Fibroblast of lung (primary cell): ENCODE results near the gene TRIM54. TPM values are rescaled to one million over a fixed set of nuclear protein-coding genes. Genes with fewer than 3 reads are reported as not detected.

Source experiments
- DNase-seq, 2 donors: peaks; one replicate each; pipeline versions ENCODE4 v3.0.0 to v3.0.0-alpha.2; 2010; ENCODE audit warnings: low read depth in 2 of 2
- H2AFZ ChIP-seq: 2 replicates; pipeline ENCODE4 v1.5.1; 2012; ENCODE audit warnings: low read length, control low read depth, inconsistent platforms
- H3K27ac ChIP-seq: 2 replicates; pipeline ENCODE4 v1.5.1; 2011; ENCODE audit warnings: low read length, control low read depth; ENCODE audit not compliant: insufficient read depth
- H3K27me3 ChIP-seq: 2 replicates; pipeline ENCODE4 v1.5.1; 2011; ENCODE audit warnings: mild to moderate bottlenecking, low read length; ENCODE audit not compliant: control insufficient read depth, insufficient read depth
- H3K36me3 ChIP-seq: 2 replicates; pipeline ENCODE4 v1.5.1; 2011; ENCODE audit warnings: low read length; ENCODE audit not compliant: control insufficient read depth, insufficient read depth
- H3K4me1 ChIP-seq: 2 replicates; pipeline ENCODE4 v1.5.1; 2011; ENCODE audit warnings: low read length; ENCODE audit not compliant: control insufficient read depth, insufficient read depth; ENCODE audit errors: extremely low read depth
- H3K4me2 ChIP-seq: 2 replicates; pipeline ENCODE4 v1.5.1; 2011; ENCODE audit warnings: low read length, control low read depth; ENCODE audit not compliant: insufficient read depth; ENCODE audit errors: extremely low read depth
- H3K4me3 ChIP-seq, 4 experiments: fragments of 200-600 bp in 1 of 4; sonication (generic) in 1 of 4; replicated peaks in 1 of 4; 2 replicates each; pipeline ENCODE4 v1.5.1; 2011 to 2016; ENCODE audit warnings: low read length in 4 of 4, low read depth in 3 of 4, mild to moderate bottlenecking in 3 of 4, control low read depth in 2 of 4, inconsistent platforms in 1 of 4, mixed read lengths in 1 of 4; ENCODE audit not compliant: insufficient read depth in 1 of 4; ENCODE audit errors: control extremely low read depth in 1 of 4
- H3K79me2 ChIP-seq: 2 replicates; pipeline ENCODE4 v1.5.1; 2012; ENCODE audit warnings: mild to moderate bottlenecking, low read length, inconsistent platforms; ENCODE audit not compliant: control insufficient read depth, insufficient read depth
- H3K9ac ChIP-seq: 2 replicates; pipeline ENCODE4 v1.5.1; 2011; ENCODE audit warnings: mild to moderate bottlenecking, low read length, control low read depth; ENCODE audit not compliant: insufficient read depth
- H3K9me3 ChIP-seq: 2 replicates; pipeline ENCODE4 v1.5.1; 2012; ENCODE audit warnings: low read depth, low read length; ENCODE audit not compliant: control insufficient read depth, insufficient read depth
- H4K20me1 ChIP-seq: 2 replicates; pipeline ENCODE4 v1.5.1; 2011; ENCODE audit warnings: low read length; ENCODE audit not compliant: control insufficient read depth, insufficient read depth; ENCODE audit errors: extremely low read depth
- EZH2 ChIP-seq: IDR thresholded peaks from 2 replicates; pipeline ENCODE4 v1.5.1; 2012; ENCODE audit warnings: low read length, control low read depth, mild to moderate bottlenecking; ENCODE audit errors: missing control alignments
- polyA plus RNA-seq, 2 donors: library from polyadenylated mRNA; depleted of rRNA in 1 of 2; stranded (reverse) in 1 of 2; unstranded in 1 of 2; fragments of >200 nt; gene quantifications; 2 replicates each; pipeline ENCODE4 v1.2.1, GENCODE V29; 2011 to 2012; ENCODE audit warnings: missing spikeins in 1 of 2
- total RNA-seq: library from RNA; depleted of rRNA; stranded (reverse); fragments of >200 nt; gene quantifications from 2 replicates; pipeline ENCODE4 v1.2.1, GENCODE V29; 2014
- TF ChIP-seq, protein P1 (sequence below), 2 donors: IDR thresholded peaks in 1 of 2; conservative IDR thresholded peaks in 1 of 2; 1 replicate in 1 of 2; 2 replicates in 1 of 2; pipeline ENCODE4 v1.5.1; 2011 to 2012; ENCODE audit warnings: low read length in 2 of 2, control low read depth in 1 of 2, inconsistent platforms in 1 of 2, low read depth in 1 of 2, mild to moderate bottlenecking in 1 of 2

TRIM54 gene
- total and polyA plus RNA-seq, 2 donors (not counting 1 experiment from before 2014, with no cell fraction given): 0.17 TPM; not detected in 1

DNA sequence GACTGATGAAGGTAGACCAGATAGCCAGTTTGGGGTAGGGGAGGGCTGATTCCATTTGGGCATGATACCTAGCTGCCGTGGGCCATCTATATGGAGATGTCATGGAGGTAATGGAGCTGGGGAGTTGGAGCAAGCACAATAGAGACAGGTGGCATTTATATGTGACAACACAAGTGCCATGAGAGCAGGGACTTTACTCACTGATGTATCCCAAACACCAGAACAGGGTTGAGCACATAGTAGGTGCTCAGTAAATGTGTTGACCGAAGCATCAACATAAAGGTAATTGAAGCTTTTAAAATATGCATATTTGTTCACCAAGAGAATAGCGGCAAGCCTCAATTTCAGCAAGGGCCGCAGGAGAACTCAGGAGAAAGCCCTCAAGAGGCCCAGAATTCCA is 34.3 kb upstream of the TRIM54 start:
- TF ChIP-seq, protein P1, sequence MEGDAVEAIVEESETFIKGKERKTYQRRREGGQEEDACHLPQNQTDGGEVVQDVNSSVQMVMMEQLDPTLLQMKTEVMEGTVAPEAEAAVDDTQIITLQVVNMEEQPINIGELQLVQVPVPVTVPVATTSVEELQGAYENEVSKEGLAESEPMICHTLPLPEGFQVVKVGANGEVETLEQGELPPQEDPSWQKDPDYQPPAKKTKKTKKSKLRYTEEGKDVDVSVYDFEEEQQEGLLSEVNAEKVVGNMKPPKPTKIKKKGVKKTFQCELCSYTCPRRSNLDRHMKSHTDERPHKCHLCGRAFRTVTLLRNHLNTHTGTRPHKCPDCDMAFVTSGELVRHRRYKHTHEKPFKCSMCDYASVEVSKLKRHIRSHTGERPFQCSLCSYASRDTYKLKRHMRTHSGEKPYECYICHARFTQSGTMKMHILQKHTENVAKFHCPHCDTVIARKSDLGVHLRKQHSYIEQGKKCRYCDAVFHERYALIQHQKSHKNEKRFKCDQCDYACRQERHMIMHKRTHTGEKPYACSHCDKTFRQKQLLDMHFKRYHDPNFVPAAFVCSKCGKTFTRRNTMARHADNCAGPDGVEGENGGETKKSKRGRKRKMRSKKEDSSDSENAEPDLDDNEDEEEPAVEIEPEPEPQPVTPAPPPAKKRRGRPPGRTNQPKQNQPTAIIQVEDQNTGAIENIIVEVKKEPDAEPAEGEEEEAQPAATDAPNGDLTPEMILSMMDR (conservative IDR thresholded peaks at IDR 0.05 in 1 of 2, IDR thresholded peaks at IDR 0.05 in 1 of 2; ENCODE audit: low read depth in 1 of 2, low read length in 2 of 2): no peak
- no peak for TF ChIP-seq EZH2
- Histone ChIP-seq H3K79me2 (no peaks in the 10 kb centered on the region), H3K27ac (no peak overlapping the region), H4K20me1 (no peaks in the 10 kb centered on the region), H3K27me3 (no peaks in the 10 kb centered on the region), H2AFZ (no peak overlapping the region), H3K9me3 (no peaks in the 10 kb centered on the region), H3K4me1 (no peaks in the 10 kb centered on the region), H3K4me3 (no peak overlapping the region), H3K4me2 (no peak overlapping the region), H3K36me3 (peaks cover 9% of the 10 kb centered on the region), H3K9ac (no peak overlapping the region)
- no peak for DNase-seq

DNA sequence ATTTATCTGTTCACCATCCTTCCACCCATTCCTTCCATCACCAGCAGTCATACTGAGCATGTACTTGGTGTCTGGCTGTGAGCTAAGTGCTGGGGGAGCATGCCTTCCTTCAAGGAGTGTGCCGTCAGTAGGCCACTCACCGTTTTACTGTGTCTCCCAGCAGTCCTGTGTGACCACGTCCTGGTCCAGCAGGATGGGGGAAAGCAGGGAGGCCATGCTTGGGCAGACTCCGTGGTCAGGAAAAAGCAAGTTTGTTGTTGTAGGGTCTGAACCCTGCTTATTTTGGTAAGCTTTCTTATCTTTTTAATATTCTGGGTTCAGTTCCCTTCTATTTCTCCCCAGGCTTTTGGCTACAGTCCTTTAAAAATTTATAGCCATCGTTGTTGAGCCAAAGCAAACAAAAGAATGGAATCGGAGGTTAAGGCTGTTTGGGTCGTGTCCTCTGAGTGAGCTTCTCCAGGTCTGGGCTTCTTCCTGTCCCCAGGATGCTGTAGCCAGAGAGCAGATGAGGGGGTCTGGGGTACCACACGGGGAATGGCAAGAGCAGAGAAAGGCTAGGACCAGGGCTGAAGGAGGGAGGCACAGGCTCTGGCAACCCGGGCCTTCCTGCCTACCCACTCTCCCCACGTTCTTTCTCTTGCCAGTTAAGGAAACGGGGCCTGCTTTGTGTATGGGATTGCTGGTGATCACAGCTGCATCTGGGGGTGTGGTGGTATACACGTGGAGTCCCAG is 32.9 kb upstream of the TRIM54 start:
- H3K79me2 ChIP-seq: no peaks in the 10 kb centered on the region
- no peak overlapping the region for H3K9ac ChIP-seq
- H3K36me3 ChIP-seq: peaks cover 2% of the 10 kb centered on the region
- H2AFZ ChIP-seq: no peak overlapping the region
- H3K4me1 ChIP-seq: no peaks in the 10 kb centered on the region
- no peak overlapping the region for H3K4me3 ChIP-seq
- H3K9me3 ChIP-seq: no peaks in the 10 kb centered on the region
- H3K27ac ChIP-seq: no peak overlapping the region
- no peaks in the 10 kb centered on the region for H3K27me3 ChIP-seq
- no peak overlapping the region for H3K4me2 ChIP-seq
- DNase-seq: peak in 1 of 2 donors; percentile 36
- TF ChIP-seq, protein P1 (conservative IDR thresholded peaks at IDR 0.05 in 1 of 2, IDR thresholded peaks at IDR 0.05 in 1 of 2; ENCODE audit: low read depth in 1 of 2, low read length in 2 of 2): no peak
- TF ChIP-seq EZH2: no peak
- no peaks in the 10 kb centered on the region for H4K20me1 ChIP-seq

DNA sequence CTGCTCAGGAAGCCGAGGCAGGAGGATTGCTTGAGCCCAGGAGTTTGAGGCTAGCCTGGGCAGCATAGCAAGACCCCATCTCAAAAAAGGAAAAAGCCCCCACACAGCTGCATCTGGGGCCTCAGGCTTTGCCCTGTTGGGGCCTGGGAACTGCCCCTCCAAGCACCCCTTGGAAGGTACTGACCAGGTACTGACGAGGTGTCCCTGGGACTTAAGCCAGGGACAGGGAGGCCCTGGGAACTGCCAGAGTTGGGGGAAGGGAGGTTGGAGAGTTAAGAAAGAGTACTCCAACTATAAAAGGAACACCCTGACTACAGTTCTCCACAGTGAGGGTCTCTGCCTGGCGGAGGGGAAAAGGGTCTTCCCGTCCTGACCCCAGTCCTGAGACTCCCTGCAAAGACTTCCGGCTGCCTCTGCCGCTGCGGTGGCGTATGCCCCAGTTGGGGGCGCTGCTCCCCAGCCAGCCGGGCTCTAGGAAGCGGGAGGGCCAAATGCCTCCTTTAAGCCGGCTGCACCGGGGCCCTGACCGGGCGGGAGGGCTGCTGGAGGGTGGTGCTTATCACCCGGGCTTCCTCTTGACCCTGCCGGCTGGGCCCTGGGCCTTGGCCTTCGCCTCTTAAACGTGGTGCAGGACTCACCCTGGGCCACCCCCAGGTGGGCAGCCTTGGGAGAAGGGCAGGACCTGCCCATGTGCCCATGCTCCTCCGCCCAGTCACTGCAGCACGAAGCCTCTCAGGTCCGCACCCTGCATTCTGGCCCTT is 32.2 kb upstream of the TRIM54 start:
- H3K9ac ChIP-seq: no peak overlapping the region
- H2AFZ ChIP-seq: peak overlapping the region; percentile 8
- H3K36me3 ChIP-seq: no peaks in the 10 kb centered on the region
- H4K20me1 ChIP-seq: no peaks in the 10 kb centered on the region
- TF ChIP-seq EZH2: no peak
- TF ChIP-seq, protein P1 (conservative IDR thresholded peaks at IDR 0.05 in 1 of 2, IDR thresholded peaks at IDR 0.05 in 1 of 2; ENCODE audit: low read depth in 1 of 2, low read length in 2 of 2): peak; percentile 69 to 77
- no peaks in the 10 kb centered on the region for H3K27me3 ChIP-seq
- H3K4me1 ChIP-seq: peaks cover 4% of the 10 kb centered on the region
- H3K9me3 ChIP-seq: no peaks in the 10 kb centered on the region
- no peak overlapping the region for H3K4me2 ChIP-seq
- no peak overlapping the region for H3K27ac ChIP-seq
- no peaks in the 10 kb centered on the region for H3K79me2 ChIP-seq
- peak; percentile 20 to 47 for DNase-seq
- no peak overlapping the region for H3K4me3 ChIP-seq
